OCI-LY7 (cell line): ENCODE data around the gene KCNB1. TPM values are rescaled to one million over a fixed set of nuclear protein-coding genes. Genes with fewer than 3 reads are reported as not detected.
A peak's percentile ranks its signal among the peaks of the same experiment; 100 is the strongest.

ENCODE experiments used
- BruUV-seq: library from RNA; stranded (reverse); fragments of 400-500 nt; replicated peaks from 2 replicates; lab custom pipeline; 2021; lab: Mats Ljungman, UMichigan
- CTCF ChIA-PET: fragments of 300-600 bp; sonication (Branson Sonifier 250); formaldehyde crosslinking; loops from one replicate; lab custom pipeline; 2022; ENCODE audit warnings: antibody characterized with exemption; ENCODE audit not compliant: unreplicated experiment; lab: Charles Lee
- POLR2A ChIA-PET: fragments of 300-600 bp; sonication (Branson Sonifier 250); formaldehyde crosslinking; loops from one replicate; lab custom pipeline; 2022; ENCODE audit warnings: antibody characterized with exemption; lab: Charles Lee
- DNase-seq: peaks from one replicate; pipeline ENCODE4 v3.0.0-alpha.2; 2015; ENCODE audit warnings: low spot score
- H2AFZ ChIP-seq: fragments of 200-600 bp; sonication (generic), shearing (Covaris generic); 2 replicates; pipeline ENCODE4 v1.6.1; 2014; ENCODE audit warnings: mild to moderate bottlenecking, antibody characterized with exemption, low read length, moderate library complexity
- H3K27ac ChIP-seq: fragments of 200-600 bp; sonication (generic); 2 replicates; pipeline ENCODE4 v1.5.1; 2014; ENCODE audit warnings: mixed run types, low read depth, mild to moderate bottlenecking, moderate library complexity, low read length, inconsistent platforms; ENCODE audit not compliant: poor library complexity, severe bottlenecking
- H3K36me3 ChIP-seq: fragments of 200-600 bp; sonication (generic); 2 replicates; pipeline ENCODE4 v1.6.1; 2014; ENCODE audit warnings: mild to moderate bottlenecking, antibody characterized with exemption, low read length, moderate library complexity, mixed read lengths; ENCODE audit not compliant: insufficient read depth
- H3K4me1 ChIP-seq: fragments of 200-600 bp; sonication (generic); 2 replicates; pipeline ENCODE4 v1.5.1; 2014; ENCODE audit warnings: mild to moderate bottlenecking, low read length; ENCODE audit not compliant: insufficient read depth, poor library complexity, severe bottlenecking
- H3K4me2 ChIP-seq: fragments of 200-600 bp; sonication (generic); 2 replicates; pipeline ENCODE4 v1.6.1; 2014; ENCODE audit warnings: mild to moderate bottlenecking, low read length
- H3K4me3 ChIP-seq: fragments of 200-600 bp; sonication (generic); 2 replicates; pipeline ENCODE4 v1.5.1; 2014; ENCODE audit warnings: mild to moderate bottlenecking, low read depth, low read length; ENCODE audit not compliant: poor library complexity, severe bottlenecking
- H3K79me2 ChIP-seq: fragments of 200-600 bp; sonication (generic); 2 replicates; pipeline ENCODE4 v1.6.1; 2016; ENCODE audit warnings: low read depth, mild to moderate bottlenecking, low read length, moderate library complexity, mixed read lengths; ENCODE audit not compliant: insufficient read depth
- H3K9me2 ChIP-seq: fragments of 200-600 bp; sonication (generic); 2 replicates; pipeline ENCODE4 v1.6.1; 2016; ENCODE audit warnings: mild to moderate bottlenecking, low read length, mixed read lengths; ENCODE audit not compliant: insufficient read depth
- H3K9me3 ChIP-seq: fragments of 200-600 bp; sonication (generic); 2 replicates; pipeline ENCODE4 v1.6.1; 2014; ENCODE audit warnings: mild to moderate bottlenecking, mixed run types, low read length, mixed read lengths
- H4K20me1 ChIP-seq: fragments of 200-600 bp; sonication (generic); 2 replicates; pipeline ENCODE4 v1.6.1; 2014; ENCODE audit warnings: mild to moderate bottlenecking, antibody characterized with exemption, low read length, moderate library complexity, mixed read lengths; ENCODE audit not compliant: insufficient read depth
- CTCF ChIP-seq: fragments of 200-600 bp; sonication (generic); conservative IDR thresholded peaks from 2 replicates; pipeline ENCODE4 v1.5.1; 2014; ENCODE audit warnings: mild to moderate bottlenecking, antibody characterized with exemption, low read length, moderate library complexity, mixed read lengths
- EZH2phosphoT487 ChIP-seq: fragments of 200-600 bp; sonication (generic); IDR thresholded peaks from 2 replicates; pipeline ENCODE4 v1.6.1; 2018; ENCODE audit warnings: low read depth, borderline replicate concordance, mild to moderate bottlenecking, mixed run types, antibody characterized with exemption, low read length, moderate library complexity, mixed read lengths
- intact Hi-C: fragments of 100-400 bp; cut with micrococcal nuclease; formaldehyde crosslinking; loops from one replicate; pipeline ENCODE4 v1.10.0; 2022; ENCODE audit not compliant: unreplicated experiment
- total RNA-seq, 2 experiments: library from RNA; depleted of rRNA in 1 of 2; stranded (reverse); fragments of >200 nt in 1 of 2; shearing (Covaris generic) in 1 of 2; gene quantifications; 2 replicates each; pipeline ENCODE4 v1.2.3, GENCODE V29; 2014 to 2022

Gene KCNB1
- total RNA-seq, 2 experiments from 2014 or later, result not detected

- TF ChIP-seq CTCF (no peak), EZH2phosphoT487 (no peak)
- no peak overlapping the region for H3K27ac ChIP-seq
- H3K4me3 ChIP-seq, result no peak overlapping the region
- no peak overlapping the region for H2AFZ ChIP-seq
- no peaks in the 10 kb centered on the region for H3K4me1 ChIP-seq
- intact Hi-C loops, result no loop called here
- CTCF ChIA-PET, result no interaction called here
- H4K20me1 ChIP-seq, result no peaks in the 10 kb centered on the region
- H3K36me3 ChIP-seq, result no peaks in the 10 kb centered on the region
- no peaks in the 10 kb centered on the region for H3K9me3 ChIP-seq
- H3K79me2 ChIP-seq, result no peaks in the 10 kb centered on the region
- DNase-seq, result peak; percentile 32
- POLR2A ChIA-PET, result no interaction called here
- H3K9me2 ChIP-seq, result no peaks in the 10 kb centered on the region
- H3K4me2 ChIP-seq, result no peak overlapping the region
- BruUV-seq, result no TSS peak
Measured at GRCh38 chr20:49501917-49502316, 19.4 kb upstream of the KCNB1 start.

- intact Hi-C loops, result no loop called here
- POLR2A ChIA-PET, result no interaction called here
- no peaks in the 10 kb centered on the region for H3K79me2 ChIP-seq
- H3K4me1 ChIP-seq, result no peaks in the 10 kb centered on the region
- H4K20me1 ChIP-seq, result no peaks in the 10 kb centered on the region
- H3K4me3 ChIP-seq, result no peak overlapping the region
- no peaks in the 10 kb centered on the region for H3K9me3 ChIP-seq
- H3K4me2 ChIP-seq, result no peak overlapping the region
- H3K9me2 ChIP-seq, result no peaks in the 10 kb centered on the region
- H3K27ac ChIP-seq, result no peak overlapping the region
- H2AFZ ChIP-seq, result no peak overlapping the region
- DNase-seq, result no peak
- no peaks in the 10 kb centered on the region for H3K36me3 ChIP-seq
- BruUV-seq, result no TSS peak
- TF ChIP-seq CTCF (no peak), EZH2phosphoT487 (no peak)
- CTCF ChIA-PET, result no interaction called here
Measured at GRCh38 chr20:49497398-49497669, 14.9 kb upstream of the KCNB1 start.

- no peaks in the 10 kb centered on the region for H3K4me1 ChIP-seq
- TF ChIP-seq CTCF, result no peak
- TF ChIP-seq EZH2phosphoT487, result no peak
- H3K4me3 ChIP-seq, result no peak overlapping the region
- POLR2A ChIA-PET, result no interaction called here
- H3K4me2 ChIP-seq, result no peak overlapping the region
- H2AFZ ChIP-seq, result no peak overlapping the region
- no peaks in the 10 kb centered on the region for H3K79me2 ChIP-seq
- no peak overlapping the region for H3K27ac ChIP-seq
- no TSS peak for BruUV-seq
- intact Hi-C loops, result no loop called here
- H3K9me2 ChIP-seq, result no peaks in the 10 kb centered on the region
- no peaks in the 10 kb centered on the region; the same call in 1 of the 2 replicates for H3K9me3 ChIP-seq
- no peaks in the 10 kb centered on the region for H4K20me1 ChIP-seq
- no peaks in the 10 kb centered on the region for H3K36me3 ChIP-seq
- DNase-seq, result no peak
- CTCF ChIA-PET, result no interaction called here
Measured at GRCh38 chr20:49496553-49497397, 14.3 kb upstream of the KCNB1 start.
